LHCN-M2 (cell line): Measurements from ENCODE around the gene MEST. TPM values are rescaled to one million over a fixed set of nuclear protein-coding genes. Genes with fewer than 3 reads are reported as not detected.
"Not testable (repeated sequence)": the region's sequence is repeated elsewhere in the genome, so short reads cannot be mapped to it uniquely, and the experiment has no call there.

Experiments
- DNase-seq: peaks from one replicate; pipeline ENCODE4 v3.0.0-alpha.2; 2012; ENCODE audit warnings: low read depth
- polyA plus RNA-seq: library from polyadenylated mRNA; unstranded; fragments of >200 nt; gene quantifications from one replicate; pipeline ENCODE4 v1.2.1, GENCODE V29; 2012; ENCODE audit warnings: missing spikeins
- total RNA-seq: library from RNA; depleted of rRNA; stranded (reverse); fragments of >200 nt; gene quantifications from 2 replicates; pipeline ENCODE4 v1.2.3, GENCODE V29; 2014; rRNA removed

The MEST gene
- 197 and 202 TPM in 2 replicates for total RNA-seq
- 289 TPM for polyA plus RNA-seq

- peak; percentile 60 for DNase-seq
These were observed at the start of gene MEST for GRCh38 chr7:130491841-130492522. TSS of gene MEST (plus strand) at chr7:130492085. CDS start at chr7:130492314, 229 bp downstream.

GRCh38 chr7:130442601-130443000 lies 49.3 kb upstream of the MEST start:
- DNase-seq: no peak

GRCh38 chr7:130444234-130444633 lies 47.7 kb upstream of the MEST start:
- no peak for DNase-seq

- no peak for DNase-seq
These were observed 47.0 kb upstream of the MEST start for GRCh38 chr7:130444751-130445407.

- DNase-seq: no peak
These were observed 45.6 kb upstream of the MEST start for GRCh38 chr7:130446259-130446658.

- not testable (repeated sequence) for DNase-seq
These were observed 40.5 kb upstream of the MEST start for GRCh38 chr7:130451344-130451743.

- no peak for DNase-seq
These were observed 38.9 kb upstream of the MEST start for GRCh38 chr7:130452951-130453350.

GRCh38 chr7:130454959-130455358 lies 36.9 kb upstream of the MEST start:
- no peak for DNase-seq

GRCh38 chr7:130458257-130458656 lies 33.6 kb upstream of the MEST start:
- DNase-seq: no peak

GRCh38 chr7:130461272-130461671 lies 30.6 kb upstream of the MEST start:
- no peak for DNase-seq

GRCh38 chr7:130463553-130464434 lies 28.1 kb upstream of the MEST start:
- DNase-seq: no peak

- no peak for DNase-seq
These were observed 23.3 kb upstream of the MEST start for GRCh38 chr7:130468612-130469011.

- no peak for DNase-seq
These were observed 19.9 kb upstream of the MEST start for GRCh38 chr7:130471974-130472373.

GRCh38 chr7:130473289-130473688 lies 18.6 kb upstream of the MEST start:
- DNase-seq: no peak

GRCh38 chr7:130473876-130474275 lies 18.0 kb upstream of the MEST start:
- no peak for DNase-seq

- no peak for DNase-seq
These were observed 16.1 kb upstream of the MEST start for GRCh38 chr7:130475776-130476175.

- peak; percentile 56 for DNase-seq
These were observed 15.4 kb upstream of the MEST start for GRCh38 chr7:130476297-130477150.

GRCh38 chr7:130478991-130479390 lies 12.9 kb upstream of the MEST start:
- DNase-seq: no peak

- DNase-seq: no peak
These were observed 12.0 kb upstream of the MEST start for GRCh38 chr7:130479716-130480400.

- peak; percentile 39 for DNase-seq
These were observed 10.0 kb upstream of the MEST start for GRCh38 chr7:130481898-130482297.

- DNase-seq: no peak
These were observed 8.9 kb upstream of the MEST start for GRCh38 chr7:130483031-130483430.
